Gastroesophageal sphincter (tissue), 3 donors: ENCODE results near the gene RMI2.

Source experiments
- CTCF ChIP-seq, 4 experiments: fragments of 200-600 bp in 2 of 4; fragments of 450-650 bp in 2 of 4; sonication (generic) in 1 of 4; IDR thresholded peaks; one replicate each; pipeline ENCODE4 v1.5.1; 2017 to 2019; ENCODE audit warnings: antibody characterized with exemption in 4 of 4, mild to moderate bottlenecking in 2 of 4, moderate library complexity in 2 of 4
- EP300 ChIP-seq: sonication (generic); formaldehyde crosslinking; IDR thresholded peaks from one replicate; pipeline ENCODE4 v1.6.1; 2017; ENCODE audit warnings: antibody characterized with exemption, mild to moderate bottlenecking
- POLR2A ChIP-seq, 2 donors: fragments of 450-650 bp; IDR thresholded peaks; one replicate each; pipeline ENCODE4 v1.6.1; 2017; ENCODE audit warnings: antibody characterized with exemption in 2 of 2, mild to moderate bottlenecking in 2 of 2, moderate library complexity in 1 of 2
- POLR2AphosphoS5 ChIP-seq: sonication (generic); formaldehyde crosslinking; IDR thresholded peaks from one replicate; pipeline ENCODE4 v1.6.1; 2017; ENCODE audit warnings: antibody characterized with exemption

- TF ChIP-seq CTCF (IDR thresholded peaks at IDR 0.05): no peak
- TF ChIP-seq POLR2A (IDR thresholded peaks at IDR 0.05): no peak
- no peak for TF ChIP-seq POLR2AphosphoS5
- no peak for TF ChIP-seq EP300
These were observed 4.5 kb downstream of the RMI2 start for GRCh38 chr16:11349599-11350276.
